H9 (cell line): ENCODE measurements around the gene MS4A14. TPM values are rescaled to one million over a fixed set of nuclear protein-coding genes. Genes with fewer than 3 reads are reported as not detected.

Experiments
- DNase-seq: peaks from one replicate; pipeline ENCODE4 v3.0.0-alpha.2; 2017
- H2AFZ ChIP-seq: one replicate; pipeline ENCODE4 v1.6.1; 2013; ENCODE audit warnings: mild to moderate bottlenecking, low read length, control low read depth, moderate library complexity
- H2AK5ac ChIP-seq: 2 replicates; pipeline ENCODE4 v1.6.1; 2013; ENCODE audit warnings: low read length, control low read depth, mixed read lengths; ENCODE audit not compliant: insufficient read length
- H2BK120ac ChIP-seq: one replicate; pipeline ENCODE4 v1.6.1; 2013; ENCODE audit warnings: low read depth, mild to moderate bottlenecking, low read length, control low read depth, inconsistent platforms; ENCODE audit not compliant: poor library complexity, severe bottlenecking
- H2BK12ac ChIP-seq: 2 replicates; pipeline ENCODE4 v1.6.1; 2013; ENCODE audit warnings: low read length, control low read depth, mixed read lengths, low read depth; ENCODE audit not compliant: insufficient read length
- H2BK15ac ChIP-seq: 2 replicates; pipeline ENCODE4 v1.6.1; 2013; ENCODE audit warnings: low read depth, low read length, control low read depth
- H2BK20ac ChIP-seq: one replicate; pipeline ENCODE4 v1.6.1; 2013; ENCODE audit warnings: low read depth, mild to moderate bottlenecking, low read length, control low read depth, inconsistent platforms; ENCODE audit not compliant: poor library complexity, severe bottlenecking
- H2BK5ac ChIP-seq: 2 replicates; pipeline ENCODE4 v1.6.1; 2013; ENCODE audit warnings: low read length, control low read depth, mixed read lengths; ENCODE audit not compliant: insufficient read length
- H3K14ac ChIP-seq: 2 replicates; pipeline ENCODE4 v1.6.1; 2013; ENCODE audit warnings: low read length, control low read depth; ENCODE audit not compliant: insufficient read depth
- H3K18ac ChIP-seq: 2 replicates; pipeline ENCODE4 v1.6.1; 2013; ENCODE audit warnings: low read depth, mild to moderate bottlenecking, mixed read lengths, low read length, control low read depth; ENCODE audit not compliant: insufficient read length
- H3K23ac ChIP-seq: 2 replicates; pipeline ENCODE4 v1.6.1; 2013; ENCODE audit warnings: low read length, control low read depth, mixed read lengths, low read depth; ENCODE audit not compliant: insufficient read length
- H3K23me2 ChIP-seq: 2 replicates; pipeline ENCODE4 v1.6.1; 2013; ENCODE audit warnings: low read depth, mild to moderate bottlenecking, mixed read lengths, low read length, control low read depth; ENCODE audit not compliant: insufficient read length, poor library complexity, severe bottlenecking
- H3K27ac ChIP-seq: 2 replicates; pipeline ENCODE4 v1.5.1; 2013; ENCODE audit warnings: low read length, control low read depth, mixed read lengths, low read depth; ENCODE audit not compliant: insufficient read length
- H3K27me3 ChIP-seq: 2 replicates; pipeline ENCODE4 v1.6.1; 2013; ENCODE audit warnings: low read length, control low read depth, inconsistent platforms; ENCODE audit not compliant: insufficient read depth
- H3K4ac ChIP-seq: 2 replicates; pipeline ENCODE4 v1.6.1; 2013; ENCODE audit warnings: low read depth, mild to moderate bottlenecking, control low read depth, inconsistent platforms, low read length, moderate library complexity
- H3K4me1 ChIP-seq: 2 replicates; pipeline ENCODE4 v1.6.1; 2013; ENCODE audit warnings: low read length, control low read depth, inconsistent platforms; ENCODE audit not compliant: insufficient read depth
- H3K4me2 ChIP-seq: 2 replicates; pipeline ENCODE4 v1.6.1; 2013; ENCODE audit warnings: low read length, control low read depth, mixed read lengths; ENCODE audit not compliant: insufficient read length, insufficient read depth
- H3K56ac ChIP-seq: 2 replicates; pipeline ENCODE4 v1.6.1; 2013; ENCODE audit warnings: low read depth, mild to moderate bottlenecking, mixed read lengths, low read length, control low read depth; ENCODE audit not compliant: insufficient read length
- H3K79me1 ChIP-seq: 2 replicates; pipeline ENCODE4 v1.6.1; 2013; ENCODE audit warnings: low read depth, mild to moderate bottlenecking, moderate library complexity, low read length, control low read depth, inconsistent platforms; ENCODE audit not compliant: insufficient read depth, poor library complexity, severe bottlenecking
- H3K79me2 ChIP-seq: 2 replicates; pipeline ENCODE4 v1.6.1; 2013; ENCODE audit warnings: low read length, control low read depth, inconsistent platforms; ENCODE audit not compliant: insufficient read depth
- H3K9ac ChIP-seq: 2 replicates; pipeline ENCODE4 v1.6.1; 2013; ENCODE audit warnings: low read length, control low read depth, mixed read lengths; ENCODE audit not compliant: insufficient read length; ENCODE audit errors: extremely low read depth
- H3K9me3 ChIP-seq: one replicate; pipeline ENCODE4 v1.6.1; 2013; ENCODE audit warnings: low read depth, low read length, inconsistent platforms; ENCODE audit not compliant: control insufficient read depth
- H3T11ph ChIP-seq: one replicate; pipeline ENCODE4 v1.6.1; 2013; ENCODE audit warnings: mild to moderate bottlenecking, low read length, control low read depth, inconsistent platforms
- H4K20me1 ChIP-seq: one replicate; pipeline ENCODE4 v1.6.1; 2013; ENCODE audit not compliant: control insufficient read depth, insufficient read length, insufficient read depth
- H4K5ac ChIP-seq: 2 replicates; pipeline ENCODE4 v1.6.1; 2013; ENCODE audit warnings: low read depth, mild to moderate bottlenecking, mixed read lengths, low read length, control low read depth; ENCODE audit not compliant: insufficient read length
- H4K8ac ChIP-seq: replicated peaks from 2 replicates; pipeline ENCODE4 v1.6.1; 2013; ENCODE audit warnings: low read length, control low read depth, mixed read lengths, low read depth; ENCODE audit not compliant: insufficient read length
- H4K91ac ChIP-seq: 2 replicates; pipeline ENCODE4 v1.6.1; 2013; ENCODE audit warnings: low read depth, mild to moderate bottlenecking, moderate library complexity, mixed read lengths, low read length, control low read depth; ENCODE audit not compliant: insufficient read length
- H3K27ac Mint-ChIP-seq, 3 experiments: 2 replicates in 2 of 3; 3 replicates in 1 of 3; pipeline ENCODE4 v1.8.0; 2020 to 2021; ENCODE audit warnings: mixed read lengths in 3 of 3, mild to moderate bottlenecking in 1 of 3, moderate library complexity in 1 of 3
- H3K27me3 Mint-ChIP-seq: 2 replicates; pipeline ENCODE4 v1.8.0; 2021; ENCODE audit warnings: low read depth, mild to moderate bottlenecking, moderate library complexity, mixed read lengths
- H3K36me3 Mint-ChIP-seq, 3 experiments: 2 replicates in 2 of 3; 3 replicates in 1 of 3; pipeline ENCODE4 v1.8.0; 2020 to 2021; ENCODE audit warnings: low read depth in 3 of 3, mixed read lengths in 3 of 3; ENCODE audit not compliant: insufficient read depth in 1 of 3
- H3K4me1 Mint-ChIP-seq, 2 experiments: 2 replicates each; pipeline ENCODE4 v1.8.0; 2020; ENCODE audit warnings: mixed read lengths in 2 of 2
- H3K4me3 Mint-ChIP-seq, 2 experiments: 2 replicates in 1 of 2; 3 replicates in 1 of 2; pipeline ENCODE4 v1.8.0; 2020 to 2021; ENCODE audit warnings: mild to moderate bottlenecking in 2 of 2, mixed read lengths in 2 of 2, moderate library complexity in 1 of 2
- H3K9me3 Mint-ChIP-seq, 2 experiments: 2 replicates in 1 of 2; 3 replicates in 1 of 2; pipeline ENCODE4 v1.8.0; 2020; ENCODE audit warnings: mild to moderate bottlenecking in 2 of 2, mixed read lengths in 2 of 2, moderate library complexity in 1 of 2
- CTCF ChIP-seq: fragments of 200-600 bp; sonication (generic); conservative IDR thresholded peaks from 3 replicates; pipeline ENCODE4 v1.8.0; 2021; ENCODE audit warnings: antibody characterized with exemption, mild to moderate bottlenecking
- WGBS: extraction: QIAGEN DNeasy Blood & Tissue Kit; methylation state at CpG from one replicate; pipeline ENCODE4 v1.1.7; 2013; ENCODE audit warnings: missing lambda C conversion rate, low lambda C conversion rate, mixed read lengths; ENCODE audit not compliant: insufficient read length; ENCODE audit errors: extremely low coverage; 5-methylcytosine and 5-hydroxymethylcytosine counted together
- total RNA-seq: library from RNA; stranded (reverse); gene quantifications from 2 replicates; pipeline ENCODE4 v1.2.1, GENCODE V29; 2021

The MS4A14 gene
- total RNA-seq, 1 experiment from 2014 or later: not detected

DNA sequence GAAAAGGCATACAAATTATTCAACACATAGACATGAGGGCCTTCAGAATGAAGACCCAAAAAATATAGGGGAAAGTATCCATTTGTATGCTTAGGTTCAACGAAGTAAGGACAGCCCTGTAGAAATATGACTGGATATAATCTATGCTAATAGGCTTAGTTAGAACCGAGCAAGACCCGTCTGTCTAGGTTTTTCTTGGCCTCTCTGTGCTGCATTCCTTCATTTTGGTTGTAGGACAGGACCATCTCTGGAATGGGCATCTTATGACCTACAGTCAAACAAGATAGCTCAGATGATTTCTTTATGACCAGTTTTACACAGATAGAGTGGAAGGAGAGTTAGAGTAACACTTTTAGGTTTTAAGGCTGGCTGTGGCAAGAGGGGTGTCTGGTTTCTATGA is 23.5 kb upstream of the MS4A14 start:
- H3K4me1 ChIP-seq: no peaks in the 10 kb centered on the region
- H2BK15ac ChIP-seq: no peak overlapping the region
- no peaks in the 10 kb centered on the region for H3K27me3 ChIP-seq
- DNase-seq: no peak
- no peak overlapping the region for H3K27ac ChIP-seq
- H3K9ac ChIP-seq: no peak overlapping the region
- H4K5ac ChIP-seq: no peak overlapping the region
- H3T11ph ChIP-seq: no peak overlapping the region
- no CpG with 5 or more reads among the region's 3 CpGs for WGBS
- no peak overlapping the region for H2AK5ac ChIP-seq
- H2AFZ ChIP-seq: no peak overlapping the region
- H4K20me1 ChIP-seq: no peaks in the 10 kb centered on the region
- no peak overlapping the region for H3K18ac ChIP-seq
- no peak overlapping the region for H4K8ac ChIP-seq
- H3K23ac ChIP-seq: no peak overlapping the region
- no peaks in the 10 kb centered on the region for H3K79me2 ChIP-seq
- no peak overlapping the region for H2BK5ac ChIP-seq
- H3K9me3 Mint-ChIP-seq: peaks cover 4 to 7% of the 10 kb centered on the region in 2 experiments; a peak in 4 of 5 replicates
- no peak overlapping the region for H3K4me3 Mint-ChIP-seq
- no peak for TF ChIP-seq CTCF
- H3K79me1 ChIP-seq: no peaks in the 10 kb centered on the region
- H2BK12ac ChIP-seq: no peak overlapping the region
- no peaks in the 10 kb centered on the region for H3K9me3 ChIP-seq
- no peaks in the 10 kb centered on the region; the same call in 1 of the 2 replicates for H3K27me3 Mint-ChIP-seq
- no peak overlapping the region for H2BK120ac ChIP-seq
- no peak overlapping the region for H3K4me2 ChIP-seq
- no peak overlapping the region for H3K14ac ChIP-seq
- H3K23me2 ChIP-seq: no peaks in the 10 kb centered on the region
- H3K27ac Mint-ChIP-seq: no peak overlapping the region
- no peak overlapping the region for H3K56ac ChIP-seq
- H3K4ac ChIP-seq: no peak overlapping the region
- H3K36me3 Mint-ChIP-seq: peaks cover 2 to 14% (median 4%) of the 10 kb centered on the region in 3 experiments; a peak in 3 of 7 replicates
- peaks cover 12 to 25% of the 10 kb centered on the region in 2 experiments for H3K4me1 Mint-ChIP-seq
- H2BK20ac ChIP-seq: no peak overlapping the region
- no peak overlapping the region for H4K91ac ChIP-seq
